Chondrocyte (in vitro differentiated cells): ENCODE data around the gene HELB. TPM values are rescaled to one million over a fixed set of nuclear protein-coding genes. Genes with fewer than 3 reads are reported as not detected.

ENCODE experiments used
- DNase-seq: peaks from one replicate; pipeline ENCODE4 v3.0.0; 2021; ENCODE audit warnings: mixed read lengths, low spot score
- H3K27ac Mint-ChIP-seq: one replicate; pipeline ENCODE4 v1.8.0; 2021; ENCODE audit warnings: mild to moderate bottlenecking, moderate library complexity, mixed read lengths; ENCODE audit not compliant: unreplicated experiment
- H3K27me3 Mint-ChIP-seq: 2 replicates; pipeline ENCODE4 v1.8.0; 2021; ENCODE audit warnings: low read depth, mixed read lengths
- H3K36me3 Mint-ChIP-seq: 2 replicates; pipeline ENCODE4 v1.8.0; 2021; ENCODE audit warnings: low read depth, mixed read lengths
- H3K4me1 Mint-ChIP-seq: 2 replicates; pipeline ENCODE4 v1.8.0; 2021; ENCODE audit warnings: low read depth, mild to moderate bottlenecking, mixed read lengths
- H3K4me3 Mint-ChIP-seq: one replicate; pipeline ENCODE4 v1.8.0; 2021; ENCODE audit warnings: mild to moderate bottlenecking, moderate library complexity, mixed read lengths; ENCODE audit not compliant: unreplicated experiment
- H3K9me3 Mint-ChIP-seq: 2 replicates; pipeline ENCODE4 v1.8.0; 2021; ENCODE audit warnings: low read depth, mixed read lengths
- long read RNA-seq: library from polyadenylated mRNA; stranded (forward); transcript quantifications from one replicate; pipeline ENCODE4 v2.0.0, GENCODE V29; 2021
- total RNA-seq: library from RNA; stranded (reverse); gene quantifications from 3 replicates; pipeline ENCODE4 v1.2.1, GENCODE V29; 2021
- TF ChIP-seq, protein P1 (sequence below): fragments of 200-600 bp; sonication (generic); IDR thresholded peaks from 2 replicates; pipeline ENCODE4 v1.5.0; 2021; ENCODE audit warnings: antibody characterized with exemption, mild to moderate bottlenecking, moderate library complexity

Gene HELB
- total RNA-seq, result 1.5 to 2.9 TPM (median 2.3 TPM) in 3 replicates
- long read RNA-seq, full-length matches to known transcripts, result 2 of 2 reads
- long read RNA-seq, partial matches to known transcripts, result 0 of 2 reads
- long read RNA-seq, other reads (novel, unspliced or antisense), result 0 of 2 reads

DNA sequence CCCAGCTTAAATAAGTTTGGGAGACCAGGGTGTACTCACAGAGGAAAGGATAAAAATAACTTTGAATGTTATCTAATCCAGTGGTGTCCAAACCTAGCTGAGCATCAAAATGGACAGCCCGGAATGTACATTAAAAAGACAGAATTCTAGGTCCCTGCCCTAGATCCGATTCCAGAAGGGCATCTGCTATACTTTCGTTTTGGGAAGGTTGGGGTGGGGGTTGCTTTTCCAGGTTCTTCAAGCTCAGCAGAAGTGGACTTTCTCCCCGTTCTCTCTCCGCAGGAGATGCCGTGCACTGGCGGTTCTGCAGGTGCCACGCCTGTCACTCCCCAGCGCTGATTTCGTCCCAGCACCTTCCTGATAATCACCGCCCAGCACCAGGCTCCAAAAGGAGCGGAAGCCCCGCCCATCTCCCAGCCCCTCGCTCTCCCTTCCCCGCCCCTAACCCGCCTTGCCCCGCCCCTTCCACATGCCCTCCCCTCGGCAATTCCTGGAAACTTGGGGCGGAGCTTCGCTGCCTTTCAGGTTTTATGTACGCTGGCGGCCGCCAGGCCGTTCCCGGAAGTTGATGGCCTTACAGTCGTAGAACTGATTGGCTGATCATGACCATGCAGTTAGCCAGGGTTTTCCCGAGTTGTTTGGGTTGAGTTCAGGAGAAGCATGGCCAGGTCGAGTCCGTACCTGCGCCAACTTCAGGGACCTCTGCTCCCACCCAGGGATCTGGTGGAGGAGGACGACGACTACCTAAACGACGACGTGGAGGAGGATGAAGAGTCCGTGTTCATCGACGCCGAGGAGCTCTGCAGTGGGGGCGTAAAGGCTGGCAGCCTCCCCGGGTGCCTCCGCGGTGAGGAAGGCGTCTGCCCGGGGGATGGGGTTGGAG is at the start of gene HELB:
Gene HELB (plus strand): TSS at position 550 of the 883 bp plus-strand sequence. CDS start 111 bp downstream, at position 661.
- Mint-ChIP-seq H3K4me3 (peak within 1 kb of the TSS; percentile 98), H3K9me3 (no peaks in the 10 kb centered on the region), H3K36me3 (no peaks in the 10 kb centered on the region), H3K27ac (peak within 1 kb of the TSS; percentile 94), H3K27me3 (peaks cover 27% of the 10 kb centered on the region), H3K4me1 (peaks cover 25% of the 10 kb centered on the region)
- peak; percentile 94 for DNase-seq
- TF ChIP-seq, protein P1, sequence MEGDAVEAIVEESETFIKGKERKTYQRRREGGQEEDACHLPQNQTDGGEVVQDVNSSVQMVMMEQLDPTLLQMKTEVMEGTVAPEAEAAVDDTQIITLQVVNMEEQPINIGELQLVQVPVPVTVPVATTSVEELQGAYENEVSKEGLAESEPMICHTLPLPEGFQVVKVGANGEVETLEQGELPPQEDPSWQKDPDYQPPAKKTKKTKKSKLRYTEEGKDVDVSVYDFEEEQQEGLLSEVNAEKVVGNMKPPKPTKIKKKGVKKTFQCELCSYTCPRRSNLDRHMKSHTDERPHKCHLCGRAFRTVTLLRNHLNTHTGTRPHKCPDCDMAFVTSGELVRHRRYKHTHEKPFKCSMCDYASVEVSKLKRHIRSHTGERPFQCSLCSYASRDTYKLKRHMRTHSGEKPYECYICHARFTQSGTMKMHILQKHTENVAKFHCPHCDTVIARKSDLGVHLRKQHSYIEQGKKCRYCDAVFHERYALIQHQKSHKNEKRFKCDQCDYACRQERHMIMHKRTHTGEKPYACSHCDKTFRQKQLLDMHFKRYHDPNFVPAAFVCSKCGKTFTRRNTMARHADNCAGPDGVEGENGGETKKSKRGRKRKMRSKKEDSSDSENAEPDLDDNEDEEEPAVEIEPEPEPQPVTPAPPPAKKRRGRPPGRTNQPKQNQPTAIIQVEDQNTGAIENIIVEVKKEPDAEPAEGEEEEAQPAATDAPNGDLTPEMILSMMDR, result no peak

DNA sequence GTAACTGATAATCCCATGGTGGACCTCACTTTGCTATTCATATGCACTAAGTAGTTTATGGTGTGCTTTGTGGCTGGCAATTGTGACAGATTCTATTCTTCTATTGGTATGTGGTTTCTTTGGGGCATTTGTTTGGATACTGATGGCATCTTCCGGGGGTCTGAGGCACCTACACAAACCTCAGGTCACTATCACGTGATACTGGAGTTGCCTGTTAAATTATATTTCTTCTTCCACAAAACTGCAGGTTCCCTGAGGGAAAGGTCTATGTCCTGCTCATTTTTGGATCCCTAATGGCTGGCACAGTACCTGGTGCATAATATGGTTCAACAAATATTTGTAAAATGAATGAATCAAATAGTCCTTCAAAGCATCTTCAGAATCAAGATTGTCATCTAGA is 49.5 kb upstream of the HELB start:
- H3K9me3 Mint-ChIP-seq, result no peaks in the 10 kb centered on the region
- H3K27me3 Mint-ChIP-seq, result peaks cover 22% of the 10 kb centered on the region
- no peaks in the 10 kb centered on the region for H3K4me1 Mint-ChIP-seq
- H3K27ac Mint-ChIP-seq, result no peak overlapping the region
- no peaks in the 10 kb centered on the region for H3K36me3 Mint-ChIP-seq
- no peak overlapping the region for H3K4me3 Mint-ChIP-seq
- no peak for DNase-seq
- TF ChIP-seq, protein P1, result no peak

DNA sequence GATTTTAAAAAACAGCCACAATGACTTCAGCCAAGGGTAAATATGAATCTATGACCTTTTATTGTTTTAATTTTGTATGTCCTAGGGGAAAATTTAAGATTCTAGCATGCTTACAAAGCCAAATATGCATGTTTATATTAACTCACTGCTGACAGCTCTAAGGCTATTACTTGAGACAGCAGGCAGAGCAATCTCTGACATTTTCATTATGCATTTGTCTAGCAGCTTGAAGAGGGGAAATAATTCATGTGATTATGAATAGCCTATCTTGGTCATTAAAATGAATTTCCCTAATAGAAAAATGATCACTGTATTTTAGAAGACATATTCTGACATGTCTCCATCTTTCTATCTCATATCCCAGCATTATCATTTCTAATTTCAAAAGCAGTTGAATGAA is 46.6 kb upstream of the HELB start:
- TF ChIP-seq, protein P1, result no peak
- peaks cover 38% of the 10 kb centered on the region for H3K27me3 Mint-ChIP-seq
- H3K9me3 Mint-ChIP-seq, result no peaks in the 10 kb centered on the region
- no peaks in the 10 kb centered on the region for H3K36me3 Mint-ChIP-seq
- H3K27ac Mint-ChIP-seq, result no peak overlapping the region
- DNase-seq, result no peak
- no peaks in the 10 kb centered on the region for H3K4me1 Mint-ChIP-seq
- H3K4me3 Mint-ChIP-seq, result no peak overlapping the region

DNA sequence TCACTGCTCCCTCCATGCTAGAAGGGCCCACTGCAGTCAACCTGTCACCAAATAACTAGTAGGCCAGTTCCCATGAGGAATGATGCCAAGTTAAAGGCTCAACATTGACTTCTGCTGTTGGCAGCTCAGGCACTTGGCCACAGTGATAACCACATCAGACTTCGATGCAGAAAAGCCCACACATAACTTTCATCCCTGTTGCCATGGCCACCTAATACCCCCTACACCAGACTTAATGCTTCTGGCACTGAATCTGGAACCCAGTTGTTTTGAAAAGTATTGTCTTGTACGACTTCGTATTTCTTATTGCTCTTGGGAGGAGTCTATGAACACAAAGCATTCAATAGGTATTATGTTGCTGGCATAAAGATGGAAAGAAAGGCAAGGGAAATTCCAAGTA is 44.3 kb upstream of the HELB start:
- Mint-ChIP-seq H3K4me1 (no peaks in the 10 kb centered on the region), H3K4me3 (no peak overlapping the region), H3K9me3 (no peaks in the 10 kb centered on the region), H3K27me3 (peaks cover 32% of the 10 kb centered on the region), H3K36me3 (no peaks in the 10 kb centered on the region), H3K27ac (no peak overlapping the region)
- no peak for DNase-seq
- TF ChIP-seq, protein P1, result no peak

DNA sequence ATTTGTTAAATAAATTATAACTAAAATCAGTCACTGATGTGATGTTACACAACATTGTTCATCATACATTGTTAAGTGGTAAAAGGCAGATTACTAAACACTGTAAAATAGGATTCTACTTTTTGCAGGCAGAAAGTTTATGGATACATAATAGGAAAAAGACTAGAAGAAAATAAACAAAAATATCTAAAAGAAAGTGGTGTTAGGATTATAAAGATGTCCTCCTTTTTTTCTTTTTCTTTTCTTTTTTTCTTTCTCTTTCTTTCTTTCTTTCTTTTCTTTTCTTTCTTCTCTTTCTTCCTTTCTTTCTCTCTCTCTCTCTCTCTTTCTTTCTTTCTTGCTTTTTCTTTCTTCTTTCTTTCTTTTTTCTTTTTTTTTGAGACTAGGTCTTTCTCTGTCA is 39.6 kb upstream of the HELB start:
- Mint-ChIP-seq H3K36me3 (no peaks in the 10 kb centered on the region), H3K4me1 (no peaks in the 10 kb centered on the region), H3K4me3 (no peak overlapping the region), H3K27me3 (peaks cover 33% of the 10 kb centered on the region), H3K27ac (no peak overlapping the region), H3K9me3 (no peaks in the 10 kb centered on the region)
- no peak for DNase-seq
- TF ChIP-seq, protein P1, result no peak
